SU-DHL-6 (cell line): Measurements from ENCODE around the gene ANTXR1.

Experiments used
- H2AFZ ChIP-seq: fragments of 200-600 bp; sonication (generic); 2 replicates; pipeline ENCODE4 v1.6.1; 2014; ENCODE audit warnings: low read depth, mild to moderate bottlenecking, moderate library complexity, mixed read lengths, antibody characterized with exemption, low read length; ENCODE audit not compliant: severe bottlenecking
- H3F3A ChIP-seq: fragments of 200-600 bp; shearing (Covaris generic); 2 replicates; pipeline ENCODE4 v1.6.0; 2016; ENCODE audit warnings: antibody characterized with exemption, mild to moderate bottlenecking; ENCODE audit not compliant: insufficient read depth
- H3K27ac ChIP-seq: fragments of 200-600 bp; sonication (generic); 2 replicates; pipeline ENCODE4 v1.5.1; 2016; ENCODE audit warnings: low read depth, mild to moderate bottlenecking, low read length, moderate library complexity, mixed read lengths
- H3K27me3 ChIP-seq: fragments of 200-600 bp; sonication (generic), shearing (Covaris generic); 2 replicates; pipeline ENCODE4 v1.6.0; 2014; ENCODE audit warnings: mild to moderate bottlenecking, low read length
- H3K36me3 ChIP-seq: fragments of 200-600 bp; sonication (generic); 2 replicates; pipeline ENCODE4 v1.6.1; 2014; ENCODE audit warnings: mild to moderate bottlenecking, low read length, mixed read lengths
- H3K4me2 ChIP-seq: fragments of 300-600, 200-600 bp; shearing (Covaris generic), sonication (generic); 2 replicates; pipeline ENCODE4 v1.6.0; 2014; ENCODE audit warnings: low read length, low read depth, mild to moderate bottlenecking; ENCODE audit not compliant: poor library complexity, severe bottlenecking
- H3K4me3 ChIP-seq: fragments of 200-600 bp; sonication (generic); 2 replicates; pipeline ENCODE4 v1.5.1; 2014; ENCODE audit warnings: antibody characterized with exemption, low read length, mild to moderate bottlenecking, mixed read lengths; ENCODE audit not compliant: insufficient read depth, poor library complexity, severe bottlenecking
- H3K79me2 ChIP-seq: fragments of 200-600 bp; sonication (generic); 2 replicates; pipeline ENCODE4 v1.6.1; 2014; ENCODE audit warnings: mild to moderate bottlenecking, low read length, moderate library complexity; ENCODE audit not compliant: insufficient read depth
- H3K9ac ChIP-seq: fragments of 200-600 bp; sonication (generic); 2 replicates; pipeline ENCODE4 v1.7.0; 2014; ENCODE audit warnings: mild to moderate bottlenecking, low read length
- H3K9me2 ChIP-seq: fragments of 200-600 bp; sonication (generic); replicated peaks from 2 replicates; pipeline ENCODE4 v1.6.1; 2014; ENCODE audit warnings: low read length; ENCODE audit not compliant: insufficient read depth
- H3K9me3 ChIP-seq: fragments of 200-600 bp; sonication (generic); 2 replicates; pipeline ENCODE4 v1.6.1; 2014; ENCODE audit warnings: low read length, mixed read lengths; ENCODE audit not compliant: insufficient read depth
- H4K20me1 ChIP-seq: fragments of 200-600 bp; sonication (generic); 2 replicates; pipeline ENCODE4 v1.6.1; 2014; ENCODE audit warnings: low read depth, mild to moderate bottlenecking, antibody characterized with exemption, low read length, moderate library complexity, mixed read lengths
- CTCF ChIP-seq: fragments of 200-600 bp; sonication (generic); IDR thresholded peaks from one replicate; pipeline ENCODE4 v1.5.1; 2017; ENCODE audit warnings: antibody characterized with exemption, mild to moderate bottlenecking, low read length, moderate library complexity; ENCODE audit not compliant: insufficient read depth, poor library complexity, severe bottlenecking
- EZH2phosphoT487 ChIP-seq: fragments of 200-600 bp; sonication (generic), shearing (Covaris generic); conservative IDR thresholded peaks from 2 replicates; pipeline ENCODE4 v1.6.1; 2018; ENCODE audit warnings: mild to moderate bottlenecking, antibody characterized with exemption, low read length, moderate library complexity, mixed read lengths

Gene ANTXR1

GRCh38 chr2:69214898-69215297 is 201.9 kb downstream of the ANTXR1 start:
- Histone ChIP-seq H3K9me2 (no peaks in the 10 kb centered on the region), H3K9me3 (no peaks in the 10 kb centered on the region), H3K79me2 (no peaks in the 10 kb centered on the region), H3K27ac (no peak overlapping the region), H2AFZ (no peak overlapping the region), H3K27me3 (no peaks in the 10 kb centered on the region), H3K9ac (no peak overlapping the region), H3K4me3 (no peak overlapping the region), H3F3A (no peaks in the 10 kb centered on the region), H4K20me1 (no peaks in the 10 kb centered on the region), H3K4me2 (no peak overlapping the region), H3K36me3 (no peaks in the 10 kb centered on the region)
- TF ChIP-seq EZH2phosphoT487 = no peak
- no peak for TF ChIP-seq CTCF

- H3K36me3 ChIP-seq = no peaks in the 10 kb centered on the region
- H3K27ac ChIP-seq = no peak overlapping the region
- no peaks in the 10 kb centered on the region for H3K9me2 ChIP-seq
- H3K4me3 ChIP-seq = no peak overlapping the region
- H4K20me1 ChIP-seq = no peaks in the 10 kb centered on the region
- H3K9ac ChIP-seq = no peak overlapping the region
- no peak overlapping the region for H3K4me2 ChIP-seq
- H3K9me3 ChIP-seq = no peaks in the 10 kb centered on the region
- H3F3A ChIP-seq = no peaks in the 10 kb centered on the region
- no peak for TF ChIP-seq CTCF
- no peak overlapping the region for H2AFZ ChIP-seq
- H3K27me3 ChIP-seq = no peaks in the 10 kb centered on the region
- H3K79me2 ChIP-seq = no peaks in the 10 kb centered on the region
Observed at GRCh38 chr2:69216535-69217332, 203.8 kb downstream of the ANTXR1 start.

GRCh38 chr2:69217333-69218080 is 204.5 kb downstream of the ANTXR1 start:
- Histone ChIP-seq H2AFZ (no peak overlapping the region), H3K36me3 (no peaks in the 10 kb centered on the region), H3K9me3 (no peaks in the 10 kb centered on the region), H3K9me2 (no peaks in the 10 kb centered on the region), H3K4me2 (no peak overlapping the region), H3K79me2 (no peaks in the 10 kb centered on the region), H3K27me3 (no peaks in the 10 kb centered on the region), H4K20me1 (no peaks in the 10 kb centered on the region), H3K4me3 (no peak overlapping the region), H3K27ac (no peak overlapping the region), H3K9ac (no peak overlapping the region), H3F3A (no peaks in the 10 kb centered on the region)
- TF ChIP-seq EZH2phosphoT487 = no peak
- TF ChIP-seq CTCF = no peak
